Epithelial cell of proximal tubule (primary cell): ENCODE data around the gene ZKSCAN1. TPM values are rescaled to one million over a fixed set of nuclear protein-coding genes. Genes with fewer than 3 reads are reported as not detected.

Experiments used
- DNase-seq: peaks from one replicate; pipeline ENCODE4 v3.0.0-alpha.2; 2011; ENCODE audit warnings: low read depth
- H3K4me3 ChIP-seq: 2 replicates; pipeline ENCODE4 v1.5.1; 2011; ENCODE audit warnings: low read depth, mild to moderate bottlenecking, low read length
- total RNA-seq: library from RNA; depleted of rRNA; stranded (reverse); fragments of >200 nt; gene quantifications from 2 replicates; pipeline ENCODE4 v1.2.3, GENCODE V29; 2015
- TF ChIP-seq, protein P1 (sequence below): conservative IDR thresholded peaks from 2 replicates; pipeline ENCODE4 v1.5.1; 2012; ENCODE audit warnings: low read depth, mild to moderate bottlenecking, low read length

ZKSCAN1 gene
- total RNA-seq, 1 donor from 2014 or later = 10.6 TPM

DNA sequence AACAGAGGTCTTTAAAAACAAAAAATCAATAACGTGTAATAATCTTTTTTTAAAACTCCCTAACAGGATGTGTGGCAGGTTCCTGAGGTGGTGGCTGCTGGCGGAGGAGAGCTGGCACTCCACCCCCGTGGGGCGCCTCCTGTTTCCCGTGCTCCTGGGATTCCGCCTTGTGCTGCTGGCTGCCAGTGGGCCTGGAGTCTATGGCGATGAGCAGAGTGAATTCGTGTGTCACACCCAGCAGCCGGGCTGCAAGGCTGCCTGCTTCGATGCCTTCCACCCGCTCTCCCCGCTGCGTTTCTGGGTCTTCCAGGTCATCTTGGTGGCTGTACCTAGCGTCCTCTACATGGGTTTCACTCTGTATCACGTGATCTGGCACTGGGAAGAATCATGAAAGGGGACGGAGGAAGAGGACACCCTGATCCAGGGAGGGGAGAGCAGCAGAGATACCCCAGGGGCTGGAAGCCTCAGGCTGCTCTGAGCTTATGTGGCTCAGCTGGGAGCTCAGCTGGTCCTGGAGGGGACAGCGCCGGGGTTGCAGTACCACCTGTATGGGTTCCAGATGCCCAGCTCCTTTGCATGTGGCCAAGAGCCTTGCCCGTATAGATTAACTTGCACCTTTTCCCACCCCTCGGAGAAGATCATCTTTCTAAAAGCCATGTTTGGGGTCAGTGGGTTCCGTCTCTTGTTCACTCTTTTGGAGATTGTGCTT lies 22.9 kb upstream of the ZKSCAN1 start:
- DNase-seq = no peak
- TF ChIP-seq, protein P1, sequence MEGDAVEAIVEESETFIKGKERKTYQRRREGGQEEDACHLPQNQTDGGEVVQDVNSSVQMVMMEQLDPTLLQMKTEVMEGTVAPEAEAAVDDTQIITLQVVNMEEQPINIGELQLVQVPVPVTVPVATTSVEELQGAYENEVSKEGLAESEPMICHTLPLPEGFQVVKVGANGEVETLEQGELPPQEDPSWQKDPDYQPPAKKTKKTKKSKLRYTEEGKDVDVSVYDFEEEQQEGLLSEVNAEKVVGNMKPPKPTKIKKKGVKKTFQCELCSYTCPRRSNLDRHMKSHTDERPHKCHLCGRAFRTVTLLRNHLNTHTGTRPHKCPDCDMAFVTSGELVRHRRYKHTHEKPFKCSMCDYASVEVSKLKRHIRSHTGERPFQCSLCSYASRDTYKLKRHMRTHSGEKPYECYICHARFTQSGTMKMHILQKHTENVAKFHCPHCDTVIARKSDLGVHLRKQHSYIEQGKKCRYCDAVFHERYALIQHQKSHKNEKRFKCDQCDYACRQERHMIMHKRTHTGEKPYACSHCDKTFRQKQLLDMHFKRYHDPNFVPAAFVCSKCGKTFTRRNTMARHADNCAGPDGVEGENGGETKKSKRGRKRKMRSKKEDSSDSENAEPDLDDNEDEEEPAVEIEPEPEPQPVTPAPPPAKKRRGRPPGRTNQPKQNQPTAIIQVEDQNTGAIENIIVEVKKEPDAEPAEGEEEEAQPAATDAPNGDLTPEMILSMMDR = no peak
- H3K4me3 ChIP-seq = no peak overlapping the region

DNA sequence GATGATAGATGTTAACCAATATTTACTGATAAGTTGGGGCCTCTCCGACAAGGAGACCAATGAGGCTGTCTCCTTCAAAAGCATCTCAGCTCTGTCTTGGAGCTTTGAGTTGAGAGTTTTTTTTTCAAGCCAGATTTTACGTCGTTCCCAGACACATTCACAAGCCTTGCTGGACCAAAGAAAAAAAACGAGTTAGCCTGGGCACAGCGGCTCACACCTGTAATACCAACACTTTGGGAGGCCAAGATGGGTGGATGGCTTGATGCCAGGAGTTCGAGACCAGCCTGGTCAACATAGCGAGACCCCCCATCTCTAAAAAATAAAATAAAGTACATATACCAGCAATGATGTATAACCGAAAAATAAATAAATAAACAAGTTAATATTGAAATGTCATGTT lies 20.6 kb upstream of the ZKSCAN1 start:
- H3K4me3 ChIP-seq = no peak overlapping the region
- no peak for DNase-seq
- TF ChIP-seq, protein P1 = no peak

DNA sequence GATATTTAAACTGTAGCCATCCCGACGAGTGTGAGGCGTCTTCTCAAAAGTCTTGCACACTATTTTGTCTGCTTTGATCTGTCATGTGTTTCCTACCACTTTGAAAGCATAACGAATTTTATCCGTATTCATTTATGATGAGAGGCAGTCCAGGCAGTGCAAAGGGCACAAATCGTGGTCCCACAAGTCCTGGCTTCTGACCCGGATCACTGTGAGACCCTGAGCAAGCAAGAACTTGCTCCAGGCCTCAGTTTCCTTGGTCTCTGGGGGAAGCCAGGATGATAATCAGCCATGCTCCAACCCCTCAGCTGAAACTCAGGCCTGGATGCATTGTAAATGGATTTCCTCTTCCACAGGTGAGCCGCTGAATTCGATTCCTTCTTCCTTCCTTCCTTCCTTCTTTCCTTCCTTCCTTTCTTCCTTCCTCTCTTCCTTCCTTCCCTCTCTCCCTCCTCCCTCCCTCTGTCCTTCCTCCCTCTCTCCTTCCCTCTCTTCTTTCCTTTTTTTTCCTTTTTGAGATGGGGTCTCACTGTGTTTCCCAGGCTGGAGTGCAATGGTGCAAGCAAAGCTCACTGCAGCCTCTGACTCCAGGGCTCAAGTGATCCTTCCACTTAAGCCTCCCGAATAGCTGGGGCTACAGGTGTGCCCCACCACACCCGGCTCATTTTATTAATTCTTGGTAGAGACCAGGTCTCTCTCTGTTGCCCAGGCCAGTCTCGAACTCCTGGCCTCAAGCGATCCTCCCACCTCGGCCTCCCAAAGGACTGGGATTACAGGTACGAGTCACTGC lies 18.4 kb upstream of the ZKSCAN1 start:
- TF ChIP-seq, protein P1 = no peak
- no peak for DNase-seq
- H3K4me3 ChIP-seq = peak overlapping the region; percentile 53

DNA sequence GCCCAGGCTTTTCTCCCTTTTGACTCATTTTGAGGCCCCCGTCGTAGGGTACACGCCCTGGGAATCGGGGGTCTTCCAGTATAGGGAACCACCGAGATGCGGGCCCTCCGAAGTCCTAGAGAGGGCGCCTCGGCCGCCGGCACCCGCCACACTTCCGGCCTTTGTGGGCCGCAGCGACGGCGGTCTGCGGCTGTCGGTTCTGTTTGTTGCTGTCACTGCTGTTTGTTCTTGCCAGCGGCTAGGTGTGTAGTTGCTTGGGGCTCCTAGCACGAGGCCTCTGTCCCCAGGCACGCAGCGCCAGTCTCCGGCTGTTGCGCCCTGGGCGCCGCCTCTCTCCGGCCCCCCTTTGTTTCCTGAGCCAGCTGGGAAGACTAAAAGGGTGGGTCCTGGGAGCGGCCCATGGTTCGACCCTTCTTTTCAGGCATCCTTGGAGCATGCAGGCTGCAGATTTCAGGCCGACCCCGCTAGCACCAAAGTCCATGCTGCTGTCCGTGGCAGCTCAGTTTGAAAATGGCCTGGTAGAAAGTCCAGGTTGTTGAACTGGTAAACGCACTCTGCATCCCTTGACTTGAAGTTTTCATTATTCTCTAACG lies 17.8 kb upstream of the ZKSCAN1 start:
- DNase-seq = no peak
- TF ChIP-seq, protein P1 = peak; percentile 15
- peak overlapping the region; percentile 53 for H3K4me3 ChIP-seq

DNA sequence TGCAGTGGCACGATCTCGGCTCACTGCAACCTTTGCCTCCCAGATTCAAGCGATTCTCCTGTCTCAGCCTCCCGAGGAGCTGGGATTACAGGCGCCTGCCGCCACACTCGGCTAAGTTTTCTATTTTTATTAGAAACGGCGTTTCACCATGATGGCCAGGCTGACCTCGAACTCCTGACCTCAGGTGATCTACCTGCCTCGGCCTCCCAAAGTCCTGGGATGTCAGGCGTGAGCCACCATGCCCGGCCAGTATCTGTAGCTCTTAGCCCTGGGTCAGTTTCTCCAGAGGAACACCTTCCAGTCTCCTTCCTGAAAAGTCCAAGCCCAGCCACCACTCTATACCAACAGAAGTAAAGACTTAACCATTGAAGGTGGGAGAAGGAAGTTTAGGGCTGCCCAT lies 15.2 kb upstream of the ZKSCAN1 start:
- TF ChIP-seq, protein P1 = no peak
- no peak for DNase-seq

DNA sequence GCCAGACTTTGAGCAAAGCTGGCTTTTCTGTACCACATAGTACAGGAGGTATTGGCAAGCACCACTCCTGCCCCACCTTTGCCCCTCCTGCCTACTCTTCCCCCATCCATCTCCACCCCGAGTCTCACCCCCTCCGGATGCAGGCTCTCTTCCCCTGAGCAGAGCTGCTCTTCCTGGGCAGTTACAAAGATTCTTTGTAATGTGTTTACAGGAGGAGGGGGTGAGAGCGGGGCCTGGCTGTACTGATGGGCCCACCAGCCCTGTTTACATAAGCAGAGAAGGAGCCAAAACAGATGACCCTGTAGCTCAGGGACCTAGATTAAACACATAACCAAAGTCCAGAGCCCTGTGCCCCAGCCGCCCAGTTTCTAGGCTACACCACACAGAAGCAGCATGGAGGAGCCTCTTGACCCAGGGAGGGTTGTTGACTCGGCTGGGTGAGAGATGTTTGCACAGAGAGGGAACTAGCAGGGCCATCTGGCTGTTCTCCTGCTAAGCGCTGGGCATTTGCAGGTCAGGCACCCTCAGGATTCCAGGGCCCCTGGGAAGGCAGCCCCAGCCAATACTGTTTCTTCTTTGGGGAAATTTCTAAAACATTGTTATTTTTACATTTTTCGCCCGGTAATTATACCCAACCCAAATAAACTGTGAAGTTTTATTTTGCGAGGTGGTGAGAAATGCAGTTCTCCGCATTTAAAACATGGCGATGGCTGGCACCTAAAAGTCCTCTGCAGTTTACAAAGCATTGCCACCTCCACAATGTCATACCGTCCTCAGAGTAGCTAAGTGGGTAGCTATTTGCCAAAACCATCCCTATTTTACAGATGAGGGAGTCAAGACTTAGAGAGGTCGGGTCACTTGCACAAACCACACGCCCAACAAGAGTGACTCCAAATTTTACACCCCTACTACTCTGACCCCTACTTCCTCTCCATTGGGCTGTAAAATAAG lies 11.4 kb upstream of the ZKSCAN1 start:
- TF ChIP-seq, protein P1 = no peak

More for the DNA sequence above, 15.2 kb upstream of the ZKSCAN1 start:
- no peak overlapping the region for H3K4me3 ChIP-seq

More for the DNA sequence above, 11.4 kb upstream of the ZKSCAN1 start:
- DNase-seq = no peak
- no peak overlapping the region for H3K4me3 ChIP-seq
